HG03460 (cell line): Measurements from ENCODE around the gene TIMP2.

Source experiments
- ATAC-seq: cut with Tn5 transposase; IDR thresholded peaks from one replicate; pipeline ENCODE4 v1.9.1; 2021; ENCODE audit not compliant: unreplicated experiment

Gene TIMP2

DNA sequence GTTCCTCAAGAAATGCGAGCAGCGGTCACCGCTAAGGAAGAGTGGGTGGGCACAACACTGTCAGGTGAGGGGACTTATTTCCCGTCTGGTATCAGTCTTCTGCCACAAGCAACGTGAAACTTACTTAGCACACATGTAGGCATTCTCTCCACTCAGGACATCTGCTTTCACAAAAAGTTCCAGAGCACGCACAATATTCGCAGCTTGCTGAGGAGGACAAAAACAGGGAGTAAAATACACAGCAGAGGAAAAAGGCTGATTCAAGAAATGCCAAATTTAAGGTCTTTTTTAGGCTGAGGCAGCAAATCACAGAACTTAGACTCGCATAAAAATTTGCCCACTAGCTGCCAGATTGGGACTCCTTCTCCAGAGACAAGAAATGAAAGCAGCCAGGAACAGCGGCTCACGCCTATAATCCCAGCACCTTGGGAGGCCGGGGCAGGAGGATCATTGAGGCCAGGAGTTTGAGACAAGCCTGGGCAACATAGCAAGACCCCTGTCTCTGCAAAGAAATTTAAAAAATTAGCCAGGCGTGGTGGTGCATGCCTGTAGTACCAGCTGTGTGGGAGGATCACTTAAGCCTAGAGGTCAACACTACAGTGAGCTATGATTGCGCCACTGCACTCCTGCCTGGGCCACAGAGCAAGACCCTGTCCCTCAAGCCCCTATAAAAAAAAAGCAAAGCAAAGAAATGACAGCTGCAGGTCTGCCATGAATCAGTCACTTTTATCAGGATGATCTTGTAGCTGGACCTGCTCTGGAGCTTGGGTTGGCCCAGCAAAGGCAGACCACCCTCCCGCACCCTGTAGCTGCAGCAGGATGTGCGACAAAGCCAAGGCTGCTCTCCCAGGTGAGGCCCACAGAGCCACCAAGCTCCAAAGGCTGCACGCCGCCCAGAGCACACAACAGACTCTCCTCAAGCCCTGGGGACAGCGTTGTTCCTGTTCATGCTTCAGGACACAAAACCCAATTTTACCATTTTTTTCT is 105.1 kb downstream of the TIMP2 start:
- no peak for ATAC-seq

DNA sequence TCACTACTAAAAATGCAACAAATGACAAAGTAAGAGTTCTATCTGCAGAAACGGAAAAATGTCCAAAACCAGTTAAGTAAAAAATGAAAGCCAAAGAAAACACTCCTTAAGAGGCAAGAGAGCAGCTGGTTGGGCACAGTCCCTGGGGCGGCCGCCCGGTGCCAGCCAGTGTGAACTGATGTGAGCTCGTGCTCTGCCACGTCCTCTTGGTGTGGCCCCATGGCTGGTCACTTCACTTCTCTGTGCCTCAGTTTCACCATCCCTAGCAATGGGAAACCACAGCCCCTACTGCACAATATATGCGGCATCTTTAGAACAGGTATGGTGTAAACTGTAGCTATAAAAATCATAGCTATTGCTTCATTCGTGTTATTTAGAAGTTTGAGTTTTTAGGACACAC is 105.8 kb downstream of the TIMP2 start:
- no peak for ATAC-seq

DNA sequence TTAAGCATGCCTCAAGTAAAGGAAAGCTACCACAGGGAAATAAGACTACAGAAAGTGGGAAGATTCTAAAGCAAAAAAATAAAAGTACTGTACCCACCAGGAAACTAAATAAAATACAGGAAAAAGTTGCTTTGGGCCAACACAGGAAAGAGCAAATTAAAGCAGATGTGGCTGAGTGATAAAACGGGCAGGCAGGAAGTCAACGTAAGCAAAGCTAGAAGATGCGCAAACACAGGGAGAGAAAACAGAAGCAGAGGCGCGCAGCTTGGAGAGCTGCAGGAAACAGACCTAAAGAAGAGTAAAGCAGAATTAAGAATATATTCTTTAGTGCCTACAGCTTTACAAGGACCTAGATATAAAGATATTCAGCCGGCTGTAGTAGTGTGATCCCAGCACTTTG is 106.3 kb downstream of the TIMP2 start:
- no peak for ATAC-seq

DNA sequence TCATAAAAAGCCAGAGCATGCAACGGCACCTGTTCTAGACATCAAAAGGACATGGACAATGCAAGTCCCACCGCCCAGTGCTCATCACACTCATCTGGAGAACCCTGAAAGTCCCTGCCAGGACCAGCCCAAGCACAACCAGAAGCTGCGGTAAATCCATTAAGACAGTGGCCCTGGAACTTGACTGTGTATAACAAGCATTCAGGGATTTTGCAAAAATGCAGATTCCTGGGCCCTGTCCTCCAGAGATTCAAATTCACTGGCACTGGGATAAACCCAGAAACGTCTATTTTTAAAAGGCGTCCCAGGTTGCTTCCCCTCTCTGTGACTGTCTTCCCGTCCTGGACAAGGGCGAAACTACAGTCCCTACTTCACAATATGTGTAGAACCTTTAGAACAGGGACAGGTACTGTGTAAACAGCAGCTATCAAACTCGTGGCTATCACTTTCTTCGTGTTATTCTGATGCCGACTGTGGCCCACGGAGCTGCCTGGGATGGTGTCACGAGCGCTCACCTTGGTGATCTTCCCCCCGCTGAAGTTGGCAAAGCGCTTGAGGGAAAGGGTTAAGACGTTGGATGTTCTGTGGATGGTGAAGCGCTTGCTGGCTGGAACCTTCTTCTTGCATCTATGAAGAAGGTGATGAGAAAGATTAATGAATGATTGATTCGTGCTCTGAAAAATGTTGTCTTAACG is 106.9 kb downstream of the TIMP2 start:
- no peak for ATAC-seq

DNA sequence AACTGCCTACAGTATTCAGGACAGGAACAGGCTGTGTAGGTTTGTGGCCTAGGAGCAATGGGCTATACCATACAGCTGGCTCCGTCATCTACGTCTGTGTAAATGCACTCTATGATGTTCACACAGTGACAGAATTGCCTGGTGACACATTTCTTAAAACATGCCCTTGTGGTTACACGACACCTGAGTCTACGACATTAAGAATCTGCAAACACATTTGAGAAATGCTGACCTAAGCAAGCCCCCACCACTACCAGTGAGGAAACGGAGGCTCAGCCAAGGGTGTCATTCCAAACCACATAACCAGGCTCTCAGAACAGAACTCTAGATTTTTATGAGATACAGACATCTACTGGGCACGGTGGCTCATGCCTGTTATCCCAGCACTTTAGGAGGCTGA is 108.1 kb downstream of the TIMP2 start:
- ATAC-seq, result no peak

DNA sequence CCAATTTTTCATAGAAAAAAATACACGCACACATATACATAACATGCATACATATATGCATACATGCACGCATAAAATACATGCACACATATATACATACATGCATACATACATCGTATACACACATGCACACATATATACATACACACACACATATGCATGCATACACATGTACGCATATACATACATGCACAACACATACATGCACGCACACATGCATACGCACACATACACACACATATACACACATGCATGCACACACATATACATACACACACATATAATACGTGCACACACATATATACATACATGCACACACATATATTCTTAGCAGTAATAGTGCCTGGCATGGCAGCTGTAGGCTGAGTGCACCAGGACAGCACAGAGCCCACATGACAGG is 109.5 kb downstream of the TIMP2 start:
- no peak for ATAC-seq

DNA sequence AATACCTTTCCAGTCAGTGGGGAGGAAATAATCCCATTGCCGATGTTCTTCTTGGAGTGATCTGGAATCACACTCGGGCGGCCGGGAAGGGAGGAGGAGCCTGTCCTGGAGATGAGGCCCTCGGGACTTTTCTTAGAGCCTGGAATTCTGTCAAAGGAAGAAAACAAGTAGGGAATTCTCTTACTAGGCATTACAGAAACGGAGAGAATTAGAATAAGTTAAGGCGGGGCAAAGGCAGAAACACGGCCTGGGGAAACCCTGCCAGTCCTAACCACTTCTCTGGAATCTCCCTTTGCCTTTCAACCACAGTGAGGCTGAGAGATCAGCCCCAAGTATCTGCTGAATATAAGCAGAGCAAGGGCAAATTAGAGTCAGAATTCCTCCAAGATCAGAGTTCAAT is 112.3 kb downstream of the TIMP2 start:
- ATAC-seq, result no peak

DNA sequence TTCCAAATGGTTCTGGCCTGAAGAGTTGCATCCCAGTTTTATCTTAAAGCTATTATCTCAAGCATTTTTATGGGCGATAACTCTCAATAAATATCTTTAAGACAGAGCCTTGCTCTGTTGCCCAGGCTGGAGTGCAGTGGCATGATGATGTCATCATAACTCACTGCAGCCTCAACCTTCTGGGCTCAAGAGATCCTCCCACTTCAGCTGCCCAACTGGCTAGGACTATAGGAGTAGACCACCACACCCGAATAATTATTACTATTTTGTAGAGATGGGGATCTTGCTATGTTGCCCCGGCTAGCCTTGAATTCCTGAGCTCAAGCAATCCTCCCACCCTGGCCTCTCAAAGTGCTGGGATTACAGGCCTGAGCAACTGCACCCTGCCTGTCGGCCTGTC is 117.0 kb downstream of the TIMP2 start:
- ATAC-seq, result no peak

DNA sequence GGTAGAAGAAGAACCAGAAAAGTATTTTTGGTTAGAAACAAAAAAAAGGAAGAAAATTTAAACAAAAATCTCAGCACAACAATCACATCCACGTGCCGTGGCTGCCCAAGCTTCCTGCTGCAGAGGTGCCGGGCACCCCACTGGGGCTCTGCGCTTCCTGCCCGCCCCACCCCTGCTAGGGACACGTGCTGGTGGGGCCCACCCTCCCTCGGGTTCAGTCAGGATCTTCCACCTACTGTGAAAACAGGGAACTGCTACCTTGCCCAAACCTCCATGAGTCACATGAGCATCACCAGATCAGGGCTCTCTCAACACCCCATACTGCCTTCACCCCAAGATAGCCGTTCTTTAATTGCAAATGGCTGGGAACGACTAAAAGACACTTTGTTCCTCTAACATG is 118.7 kb downstream of the TIMP2 start:
- ATAC-seq, result no peak

DNA sequence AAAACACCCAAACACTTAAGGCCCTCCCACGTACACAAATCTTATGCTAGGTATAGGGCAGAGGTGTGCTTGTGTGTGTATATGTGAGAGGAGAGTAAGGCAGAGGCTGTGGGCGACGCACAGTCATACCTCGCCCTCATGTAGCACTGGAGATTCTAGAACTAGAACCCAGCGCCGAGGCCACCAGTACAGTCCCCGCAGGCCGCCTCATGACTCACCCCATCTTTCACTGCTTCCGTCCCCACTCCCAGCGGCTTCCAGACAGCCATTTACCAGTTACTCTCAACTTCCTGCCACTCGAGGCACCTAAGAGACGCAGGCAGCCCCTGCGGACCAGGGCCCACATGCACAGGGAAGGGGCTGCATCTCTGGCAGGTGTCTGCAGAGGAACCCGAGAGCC is 119.9 kb downstream of the TIMP2 start:
- ATAC-seq, result no peak

DNA sequence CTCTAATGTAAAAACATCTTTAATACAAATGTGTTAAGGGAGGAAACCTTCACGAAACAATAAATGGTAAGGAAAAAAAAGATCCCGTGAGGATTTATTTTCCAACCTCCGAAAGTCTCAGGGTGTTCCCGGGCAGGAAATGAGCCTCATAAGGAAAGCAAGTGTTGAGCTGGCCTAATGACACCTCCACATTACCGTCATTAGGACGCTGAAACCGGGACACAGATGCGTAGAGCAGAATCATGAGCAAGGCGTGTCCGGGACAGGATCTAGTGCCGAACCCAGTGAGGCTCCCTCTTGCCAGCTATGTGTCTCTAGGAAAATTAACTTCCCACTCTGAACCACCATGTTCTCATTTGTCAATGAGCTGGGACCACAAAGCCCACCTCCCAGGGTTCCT is 120.4 kb downstream of the TIMP2 start:
- no peak for ATAC-seq

DNA sequence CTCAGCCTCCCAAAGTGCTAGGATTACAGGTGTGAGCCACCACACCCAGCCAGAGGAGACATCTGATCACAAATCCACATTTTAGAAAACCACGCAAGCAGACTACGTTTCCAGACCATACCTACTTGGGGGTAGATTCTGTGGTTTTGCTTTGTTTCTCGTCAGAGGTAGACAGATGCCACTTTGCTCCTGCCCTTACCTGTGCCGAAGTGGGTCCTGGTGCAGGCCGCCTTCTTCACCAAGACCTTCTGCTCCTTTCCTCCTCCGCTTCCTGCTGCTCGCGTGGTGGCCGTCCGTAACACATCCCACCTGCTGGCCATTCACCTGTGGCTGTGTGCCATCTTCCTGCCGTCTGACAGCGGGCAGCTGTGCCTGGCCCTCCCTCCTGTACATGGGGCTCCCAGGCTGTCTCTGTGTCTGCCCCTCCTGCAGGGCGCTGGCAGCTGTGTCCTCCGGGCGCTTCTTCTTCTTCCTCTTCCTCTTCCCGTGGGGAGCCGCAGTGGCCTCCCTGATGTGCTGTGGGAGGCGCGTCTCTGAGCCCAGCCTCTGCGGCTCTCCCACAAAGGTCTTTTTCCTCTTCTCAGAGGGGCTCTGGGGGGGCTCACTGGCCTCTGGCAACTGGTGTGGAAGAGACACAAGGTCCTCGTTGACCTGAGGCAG is 121.9 kb downstream of the TIMP2 start:
- ATAC-seq, result no peak
